IMR-90 (cell line): ENCODE measurements around the gene CSRP1. TPM values are rescaled to one million over a fixed set of nuclear protein-coding genes. Genes with fewer than 3 reads are reported as not detected.

Source experiments
- ATAC-seq: fragments of 200-7000 bp; cut with Tn5 transposase; 2 replicates; pipeline ENCODE4 v1.9.1; 2020; ENCODE audit warnings: low read depth, mild to moderate bottlenecking, moderate library complexity
- BruUV-seq: library from RNA; stranded (reverse); fragments of 400-500 nt; replicated peaks from 2 replicates; lab custom pipeline; 2021; lab: Mats Ljungman, UMichigan
- CTCF ChIA-PET: fragments of 300-600 bp; formaldehyde crosslinking; extraction: SDS; loops from one replicate; lab custom pipeline; 2021; ENCODE audit warnings: antibody characterized with exemption; lab: Yijun Ruan, JAX
- POLR2A ChIA-PET: fragments of 300-600 bp; sonication (Branson Sonifier 250); formaldehyde crosslinking; loops from one replicate; lab custom pipeline; 2022; ENCODE audit warnings: antibody characterized with exemption; ENCODE audit not compliant: unreplicated experiment; lab: Charles Lee
- DNase-seq: peaks from one replicate; pipeline ENCODE4 v3.0.0; 2013
- H2AFZ ChIP-seq: replicated peaks from 2 replicates; pipeline ENCODE3; 2013; ENCODE audit warnings: low read length, mild to moderate bottlenecking; ENCODE audit not compliant: poor library complexity
- H2AK5ac ChIP-seq: 2 replicates; pipeline ENCODE4 v1.6.1; 2013; ENCODE audit warnings: low read depth, low read length, inconsistent platforms
- H2AK9ac ChIP-seq: replicated peaks from 2 replicates; pipeline ENCODE3; 2013; ENCODE audit warnings: mild to moderate bottlenecking, low read depth, low read length, moderate library complexity; ENCODE audit not compliant: poor library complexity
- H2BK120ac ChIP-seq: 2 replicates; pipeline ENCODE4 v1.6.1; 2013; ENCODE audit warnings: low read depth, low read length, inconsistent platforms
- H2BK15ac ChIP-seq: 3 replicates; pipeline ENCODE4 v1.6.1; 2013; ENCODE audit warnings: low read depth, low read length, inconsistent platforms
- H2BK20ac ChIP-seq: 2 replicates; pipeline ENCODE4 v1.6.1; 2013; ENCODE audit warnings: low read depth, mild to moderate bottlenecking, inconsistent platforms, low read length, moderate library complexity
- H2BK5ac ChIP-seq: 2 replicates; pipeline ENCODE4 v1.6.1; 2013; ENCODE audit warnings: mild to moderate bottlenecking, low read depth, low read length, inconsistent platforms; ENCODE audit not compliant: poor library complexity, severe bottlenecking
- H3K14ac ChIP-seq: replicated peaks from 2 replicates; pipeline ENCODE4 v1.6.1; 2013; ENCODE audit warnings: low read depth, low read length, inconsistent platforms
- H3K18ac ChIP-seq: 2 replicates; pipeline ENCODE4 v1.6.1; 2013; ENCODE audit warnings: low read depth, low read length, control low read depth
- H3K23ac ChIP-seq: 2 replicates; pipeline ENCODE4 v1.6.1; 2013; ENCODE audit warnings: low read depth, low read length, inconsistent platforms
- H3K27ac ChIP-seq: 2 replicates; pipeline ENCODE4 v1.5.1; 2013; ENCODE audit warnings: mild to moderate bottlenecking, control low read depth, low read length; ENCODE audit not compliant: insufficient read depth
- H3K27me3 ChIP-seq: 2 replicates; pipeline ENCODE4 v1.6.1; 2013; ENCODE audit warnings: low read length; ENCODE audit not compliant: control insufficient read depth, insufficient read depth
- H3K36me3 ChIP-seq: 2 replicates; pipeline ENCODE4 v1.6.1; 2013; ENCODE audit warnings: low read length, mixed read lengths; ENCODE audit not compliant: control insufficient read depth, insufficient read depth
- H3K4ac ChIP-seq: 2 replicates; pipeline ENCODE4 v1.6.1; 2013; ENCODE audit warnings: low read depth, low read length, inconsistent platforms
- H3K4me1 ChIP-seq: 2 replicates; pipeline ENCODE4 v1.6.1; 2013; ENCODE audit warnings: low read length, mixed read lengths; ENCODE audit not compliant: control insufficient read depth, insufficient read depth
- H3K4me2 ChIP-seq: 2 replicates; pipeline ENCODE4 v1.6.1; 2013; ENCODE audit warnings: low read depth, mild to moderate bottlenecking, control low read depth, low read length, moderate library complexity
- H3K4me3 ChIP-seq: 2 replicates; pipeline ENCODE4 v1.5.1; 2013; ENCODE audit warnings: low read depth, mild to moderate bottlenecking, control low read depth, low read length, moderate library complexity; ENCODE audit not compliant: insufficient read depth
- H3K56ac ChIP-seq: 2 replicates; pipeline ENCODE4 v1.6.1; 2013; ENCODE audit warnings: low read length, inconsistent platforms; ENCODE audit not compliant: insufficient read depth; ENCODE audit errors: extremely low read depth
- H3K79me1 ChIP-seq, 2 experiments: 2 replicates each; pipeline ENCODE4 v1.6.1; 2013; ENCODE audit warnings: low read length in 2 of 2, inconsistent platforms in 1 of 2, low read depth in 1 of 2
- H3K9ac ChIP-seq: 2 replicates; pipeline ENCODE4 v1.6.1; 2013; ENCODE audit warnings: low read depth, low read length, control low read depth
- H3K9me1 ChIP-seq: 2 replicates; pipeline ENCODE4 v1.6.1; 2013; ENCODE audit warnings: low read length, inconsistent platforms; ENCODE audit not compliant: insufficient read depth
- H3K9me3 ChIP-seq: 2 replicates; pipeline ENCODE4 v1.6.1; 2013; ENCODE audit warnings: low read length; ENCODE audit not compliant: control insufficient read depth, insufficient read depth
- H4K20me1 ChIP-seq: 2 replicates; pipeline ENCODE4 v1.6.1; 2013; ENCODE audit warnings: low read length, inconsistent platforms; ENCODE audit not compliant: insufficient read depth
- H4K5ac ChIP-seq: 2 replicates; pipeline ENCODE4 v1.6.1; 2013; ENCODE audit warnings: mild to moderate bottlenecking, low read depth, low read length, control low read depth
- H4K8ac ChIP-seq, 2 experiments: 2 replicates each; pipeline ENCODE4 v1.6.1; 2013; ENCODE audit warnings: low read depth in 2 of 2, low read length in 2 of 2, control low read depth in 1 of 2, inconsistent platforms in 1 of 2
- H4K91ac ChIP-seq: 2 replicates; pipeline ENCODE4 v1.6.1; 2013; ENCODE audit warnings: low read depth, low read length, inconsistent platforms; ENCODE audit not compliant: insufficient read depth
- CEBPB ChIP-seq: IDR thresholded peaks from 2 replicates; pipeline ENCODE4 v1.6.1; 2012; ENCODE audit warnings: low read depth, low read length, improper control_type of control experiment
- MAFK ChIP-seq: IDR thresholded peaks from 2 replicates; pipeline ENCODE4 v1.6.1; 2012; ENCODE audit warnings: low read depth, low read length, improper control_type of control experiment
- WGBS, 2 experiments: methylation state at CpG; one replicate each; pipeline versions ENCODE4 v1.1.5 to v1.1.7; 2013; ENCODE audit warnings: missing lambda C conversion rate in 2 of 2; ENCODE audit not compliant: insufficient read length in 1 of 2; ENCODE audit errors: extremely low coverage in 2 of 2; 5-methylcytosine and 5-hydroxymethylcytosine counted together
- dilution Hi-C: fragments of 300-500 bp; cut with HindIII; formaldehyde crosslinking; loops from one replicate; pipeline ENCODE4 v1.14.3; 2018; ENCODE audit warnings: low sequenced_read_pairs; ENCODE audit not compliant: unreplicated experiment
- in situ Hi-C: fragments of 300-500 bp; cut with MboI; formaldehyde crosslinking; loops from 3 replicates; pipeline ENCODE4 v1.14.3; 2019; ENCODE audit warnings: low sequenced_read_pairs, inconsistent platforms, mixed read lengths
- intact Hi-C: fragments of 100-400 bp; cut with micrococcal nuclease; formaldehyde crosslinking; loops from 2 replicates; pipeline ENCODE4 v1.10.0; 2022
- polyA plus RNA-seq, 3 experiments: library from polyadenylated mRNA; depleted of rRNA; stranded (reverse); fragments of >200 nt; gene quantifications; 2 replicates each; pipeline ENCODE4 v1.2.3, GENCODE V29; 2012; ENCODE audit warnings: low replicate concordance in 1 of 3
- total RNA-seq: library from RNA; depleted of rRNA; stranded (reverse); fragments of >200 nt; gene quantifications from 2 replicates; pipeline ENCODE4 v1.2.3, GENCODE V29; 2012

CSRP1 gene
- total and polyA plus RNA-seq, 2 of the 4 experiments (the other 2 are of a cell fraction), result 1,037 to 1,498 TPM

DNA sequence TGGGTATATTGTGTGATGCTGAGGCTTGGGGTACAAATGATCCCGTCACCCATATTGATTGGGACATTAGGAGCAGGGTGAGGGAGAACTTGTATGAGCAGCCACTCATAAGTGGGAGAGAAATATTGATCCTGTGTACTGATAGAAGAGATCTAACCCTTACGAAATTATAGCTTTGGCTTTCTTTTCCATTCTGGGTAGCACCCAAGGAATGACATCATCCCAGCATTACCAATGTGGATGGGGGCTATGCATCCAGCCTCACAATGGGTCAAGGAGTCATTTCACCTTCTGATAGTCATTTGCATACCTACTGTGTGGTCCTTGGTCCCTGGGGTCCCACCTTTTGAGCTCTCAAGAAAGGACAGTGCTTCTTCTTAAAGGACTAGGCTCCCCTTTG, 30.1 kb upstream of the CSRP1 start:
- ATAC-seq, result no peak
- dilution Hi-C loops, result no loop called here
- intact Hi-C loops, result loop anchor here (10.0 kb wide), 1 partner anchor 438 kb away; no protein-coding TSS in a partner anchor
- no peak overlapping the region for H4K5ac ChIP-seq
- H2BK120ac ChIP-seq, result peak overlapping the region; percentile 47; the same call in 1 of the 2 replicates
- H3K4me2 ChIP-seq, result peak overlapping the region; percentile 93; the same call in 1 of the 2 replicates
- TF ChIP-seq MAFK, result no peak
- TF ChIP-seq CEBPB, result peak; percentile 40; the same call in 1 of the 2 replicates
- no TSS peak for BruUV-seq
- no peak overlapping the region for H3K27ac ChIP-seq
- H3K4ac ChIP-seq, result peak overlapping the region; percentile 63
- no peak overlapping the region for H4K8ac ChIP-seq
- DNase-seq, result no peak
- H3K9me3 ChIP-seq, result no peaks in the 10 kb centered on the region
- H3K18ac ChIP-seq, result peak overlapping the region; percentile 30; the same call in 1 of the 2 replicates
- no peak overlapping the region for H3K9ac ChIP-seq
- H2BK5ac ChIP-seq, result peak overlapping the region; percentile 59
- H3K79me1 ChIP-seq, result peaks cover 2 to 55% of the 10 kb centered on the region in 2 experiments; a peak in 2 of 4 replicates
- no peak overlapping the region; the same call in 1 of the 2 replicates for H3K4me3 ChIP-seq
- no peak overlapping the region for H3K56ac ChIP-seq
- ChIA-PET CTCF (no interaction called here), POLR2A (interaction anchor here (0.5 kb wide), 1 partner anchor 73 kb away, joined by 5 read pairs; no protein-coding TSS in a partner anchor)
- H3K4me1 ChIP-seq, result peaks cover 31% of the 10 kb centered on the region
- peak overlapping the region; percentile 24; the same call in 1 of the 2 replicates for H4K91ac ChIP-seq
- peak overlapping the region; percentile 67; the same call in 2 of the 3 replicates for H2BK15ac ChIP-seq
- no CpG with 5 or more reads among the region's 2 CpGs for WGBS, 2 experiments
- no peaks in the 10 kb centered on the region for H3K27me3 ChIP-seq
- H3K36me3 ChIP-seq, result no peaks in the 10 kb centered on the region
- peaks cover 25% of the 10 kb centered on the region for H3K9me1 ChIP-seq
- H2AFZ ChIP-seq, result no peak overlapping the region
- H3K23ac ChIP-seq, result peak overlapping the region; percentile 41; the same call in 1 of the 2 replicates
- peak overlapping the region; percentile 53 for H3K14ac ChIP-seq
- H4K20me1 ChIP-seq, result no peaks in the 10 kb centered on the region
- in situ Hi-C loops, result loop anchor here (25.0 kb wide), 2 partner anchors 425 to 600 kb away; partner anchors contain the start of genes ARL8A and TIMM17A
- H2BK20ac ChIP-seq, result peak overlapping the region; percentile 29; the same call in 1 of the 2 replicates
- H2AK5ac ChIP-seq, result peak overlapping the region; percentile 10; the same call in 1 of the 2 replicates
- H2AK9ac ChIP-seq, result no peak overlapping the region
